ENCODE results near the gene TOM1L2.
"Not testable (repeated sequence)": the region's sequence is repeated elsewhere in the genome, so short reads cannot be mapped to it uniquely, and the experiment has no call there.

TOM1L2 gene

GRCh38 chr17:17940441-17940911 lies 31.7 kb downstream of the TOM1L2 start:
- peak; percentile 29 for DNase-seq

- not testable (repeated sequence) for DNase-seq
Measured at GRCh38 chr17:17939941-17940340, 32.3 kb downstream of the TOM1L2 start.

- DNase-seq, result no peak
Measured at GRCh38 chr17:17938388-17939107, 33.7 kb downstream of the TOM1L2 start.

DNA sequence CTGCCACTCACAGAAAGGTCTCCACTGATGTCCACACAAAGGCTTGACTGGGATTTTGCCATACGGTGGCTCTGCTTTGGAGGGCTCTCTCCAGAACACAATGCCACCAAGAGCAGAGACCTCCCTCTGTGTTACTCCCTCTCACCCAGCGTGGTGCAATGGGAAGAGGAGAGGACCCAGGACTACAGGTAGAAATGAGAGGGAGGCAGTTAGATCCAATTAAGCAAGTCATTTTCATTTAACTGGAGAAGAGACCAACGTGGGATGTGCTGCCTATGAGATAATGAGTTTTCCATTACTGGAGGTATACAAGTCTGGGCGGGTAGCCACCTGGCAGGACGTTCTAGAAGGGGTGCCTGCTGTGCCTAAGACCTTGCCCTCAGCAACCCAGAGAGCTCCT lies 34.2 kb downstream of the TOM1L2 start:
- no peak for DNase-seq

DNA sequence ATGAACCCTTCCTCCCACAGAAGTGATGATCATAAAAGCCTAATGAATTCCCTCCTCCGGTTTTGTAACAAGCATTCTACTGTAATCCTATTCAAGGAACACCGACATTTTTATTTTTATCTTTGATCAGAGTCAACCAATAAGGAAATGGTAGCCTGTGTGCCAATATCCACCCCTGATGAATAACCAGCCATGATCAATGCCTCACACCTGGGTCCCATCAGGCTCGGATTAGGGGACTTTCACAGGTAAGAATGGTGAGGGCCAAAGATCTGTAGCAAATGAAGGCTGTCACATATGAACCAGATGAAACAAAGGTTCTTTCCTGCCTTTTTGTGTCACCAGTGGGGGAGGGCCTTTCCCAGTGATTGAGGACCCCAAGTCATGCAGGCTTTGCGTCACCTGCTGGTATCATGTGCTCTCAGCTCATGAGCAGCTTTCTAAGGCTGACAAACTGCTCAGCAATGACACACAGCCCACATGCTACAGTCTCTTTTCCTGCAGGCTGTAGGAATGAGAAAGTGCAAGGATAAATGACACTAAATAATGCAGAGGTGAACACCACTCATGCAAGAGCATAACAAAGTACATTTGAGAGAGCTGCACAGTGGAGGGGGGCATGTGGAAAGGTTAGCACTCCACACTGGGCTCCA lies 34.9 kb downstream of the TOM1L2 start:
- no peak for DNase-seq

GRCh38 chr17:17935321-17936271 lies 36.6 kb downstream of the TOM1L2 start:
- DNase-seq, result no peak

DNA sequence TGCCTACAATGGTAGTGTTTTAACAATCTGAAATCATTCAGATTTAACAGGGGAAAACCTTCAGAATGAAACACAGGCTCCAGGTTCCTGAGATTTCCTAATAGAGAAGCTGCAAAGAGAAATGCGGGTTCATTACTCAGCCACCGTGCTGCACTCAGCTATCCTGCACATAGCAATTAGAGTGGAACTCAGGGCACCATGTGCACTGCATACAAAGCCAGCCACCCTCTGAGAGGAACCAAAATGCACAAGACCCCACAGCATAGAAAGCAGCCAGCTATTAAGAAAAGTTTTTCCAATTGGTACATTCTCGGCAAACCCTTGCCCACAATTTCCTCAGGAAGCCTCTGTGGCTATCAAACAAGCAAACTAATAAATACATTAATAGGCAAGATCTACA lies 37.4 kb downstream of the TOM1L2 start:
- no peak for DNase-seq

DNA sequence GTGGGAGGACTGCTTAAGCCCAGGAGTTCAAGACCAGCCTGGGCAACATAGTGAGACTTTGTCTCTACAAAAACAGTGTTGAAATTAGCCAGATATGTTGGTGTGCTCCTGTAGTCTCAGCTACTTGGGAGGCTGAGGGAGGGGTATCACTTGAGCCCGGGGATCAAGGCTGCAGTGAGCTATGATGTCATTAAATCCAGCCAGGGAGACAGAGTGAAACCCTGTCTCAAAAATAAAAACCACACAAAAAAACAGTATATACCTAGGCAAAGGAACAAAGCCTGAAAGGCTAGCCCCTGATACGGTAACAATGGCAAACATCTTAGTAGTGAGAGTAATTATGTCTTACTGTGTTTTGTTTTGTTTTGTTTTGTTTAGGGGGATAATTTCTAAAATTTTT lies 38.0 kb downstream of the TOM1L2 start:
- no peak for DNase-seq

DNA sequence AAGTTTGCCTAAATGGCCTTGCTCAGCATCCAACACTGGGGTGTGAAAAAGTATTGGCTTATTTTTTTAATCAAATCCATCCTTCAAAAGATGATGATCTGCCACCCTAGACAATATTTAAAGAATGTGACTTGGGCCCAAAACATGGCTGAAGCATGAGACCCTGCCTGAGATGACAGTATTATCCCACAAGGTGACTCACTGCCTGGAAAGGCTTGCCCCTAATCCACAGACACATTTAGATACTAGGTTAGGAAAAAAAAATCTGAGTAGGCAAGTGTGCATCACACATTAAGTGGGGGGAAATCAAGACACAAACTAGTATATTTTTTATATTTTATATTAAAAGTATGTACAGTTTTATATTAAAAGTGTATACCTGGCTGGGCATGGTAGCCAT lies 38.4 kb downstream of the TOM1L2 start:
- no peak for DNase-seq

- DNase-seq, result no peak
Measured at GRCh38 chr17:17931159-17931558, 41.0 kb downstream of the TOM1L2 start.

GRCh38 chr17:17930674-17931073 lies 41.5 kb downstream of the TOM1L2 start:
- no peak for DNase-seq

DNA sequence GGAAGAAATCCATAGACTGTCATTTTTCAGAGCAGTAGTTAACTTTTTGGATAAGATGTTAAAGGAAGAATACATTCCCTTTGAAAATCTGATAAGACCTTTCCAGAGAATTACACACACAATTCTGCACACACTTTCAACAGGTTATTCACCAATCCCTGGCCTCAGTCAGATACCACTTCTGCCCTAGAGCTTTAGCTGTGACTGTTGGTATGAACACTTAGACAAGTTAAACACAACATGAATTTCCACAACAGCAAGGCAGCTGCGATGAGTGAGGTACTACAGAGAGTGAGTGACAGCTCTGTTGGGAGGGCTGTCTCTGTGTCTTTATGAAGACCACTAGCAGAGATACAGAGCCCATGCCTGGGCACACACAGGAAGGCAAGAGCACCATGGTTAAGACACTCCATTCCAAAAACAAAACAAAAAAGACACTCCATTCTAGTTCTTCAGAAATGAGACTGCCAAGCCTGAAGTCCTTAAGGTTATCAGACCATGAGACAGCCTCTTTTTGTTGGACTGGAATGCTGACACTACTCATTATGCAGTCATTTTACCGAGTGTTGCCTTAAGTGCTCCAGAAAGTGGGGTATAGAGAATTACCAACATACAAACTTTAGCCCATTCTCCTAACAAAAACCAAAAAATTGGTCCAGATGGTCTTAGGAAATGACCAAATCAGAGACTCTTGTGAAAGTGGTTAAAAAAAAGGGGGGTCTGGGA lies 42.4 kb downstream of the TOM1L2 start:
- DNase-seq, result no peak

- no peak for DNase-seq
Measured at GRCh38 chr17:17928398-17929287, 43.6 kb downstream of the TOM1L2 start.

DNA sequence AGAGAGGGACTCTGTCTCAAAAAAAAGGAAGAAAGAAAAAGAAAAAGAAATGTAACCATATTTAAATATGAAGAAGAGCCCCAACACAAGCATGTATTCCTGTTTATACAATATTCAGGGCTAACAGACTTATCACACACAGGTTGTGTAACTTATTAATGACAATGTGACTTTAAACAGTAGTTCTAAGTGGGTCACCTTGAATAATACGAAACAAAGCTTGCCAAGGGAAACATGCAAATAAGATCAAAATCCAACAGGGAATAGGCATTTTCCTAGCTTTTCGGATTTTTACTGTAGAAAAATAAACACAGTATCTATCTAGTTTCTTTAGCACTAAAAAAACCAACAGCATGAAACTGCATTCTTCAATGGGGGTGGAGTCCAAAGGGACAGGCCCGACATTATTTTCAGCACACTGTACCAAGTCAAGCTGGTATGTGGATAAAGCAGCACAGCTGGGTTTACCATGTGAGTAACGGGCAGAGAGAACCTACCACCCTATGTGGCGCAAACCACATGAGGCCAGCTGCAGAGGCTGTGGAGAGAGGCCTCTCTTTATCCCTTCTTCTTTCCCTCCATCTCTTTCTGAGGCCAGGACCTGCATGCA lies 45.3 kb downstream of the TOM1L2 start:
- DNase-seq, result no peak

GRCh38 chr17:17926036-17926435 lies 46.2 kb downstream of the TOM1L2 start:
- no peak for DNase-seq

- no peak for DNase-seq
Measured at GRCh38 chr17:17924857-17925250, 47.3 kb downstream of the TOM1L2 start.

GRCh38 chr17:17924131-17924856 lies 47.9 kb downstream of the TOM1L2 start:
- no peak for DNase-seq

- DNase-seq, result no peak
Measured at GRCh38 chr17:17922070-17922614, 50.1 kb downstream of the TOM1L2 start.

- DNase-seq, result no peak
Measured at GRCh38 chr17:17921192-17922069, 50.8 kb downstream of the TOM1L2 start.

Data from NCI-H1092 (cell line).